HG03097 (cell line): ENCODE results near the gene TM4SF5.

Source experiments
- ATAC-seq: cut with Tn5 transposase; IDR thresholded peaks from one replicate; pipeline ENCODE4 v1.9.1; 2021; ENCODE audit not compliant: unreplicated experiment, low FRiP score

The TM4SF5 gene

GRCh38 chr17:4771519-4772234, at the start of gene TM4SF5:
TM4SF5 (plus strand) TSS chr17:4771886; CDS start chr17:4771923, 37 bp downstream.
- ATAC-seq = no peak

GRCh38 chr17:4722678-4723240, 48.9 kb upstream of the TM4SF5 start:
- no peak for ATAC-seq

GRCh38 chr17:4724650-4725049, 47.0 kb upstream of the TM4SF5 start:
- ATAC-seq = no peak

GRCh38 chr17:4725646-4726310, 45.9 kb upstream of the TM4SF5 start:
- ATAC-seq = no peak

- ATAC-seq = no peak
Observed at GRCh38 chr17:4728124-4728523, 43.6 kb upstream of the TM4SF5 start.

GRCh38 chr17:4733073-4733531, 38.6 kb upstream of the TM4SF5 start:
- ATAC-seq = no peak

- ATAC-seq = no peak
Observed at GRCh38 chr17:4734857-4735475, 36.7 kb upstream of the TM4SF5 start.

- no peak for ATAC-seq
Observed at GRCh38 chr17:4735876-4736651, 35.6 kb upstream of the TM4SF5 start.

GRCh38 chr17:4738136-4739121, 33.3 kb upstream of the TM4SF5 start:
- ATAC-seq = no peak

- ATAC-seq = no peak
Observed at GRCh38 chr17:4739122-4740024, 32.3 kb upstream of the TM4SF5 start, which contains the start of the genes CXCL16 and ZMYND15. CXCL16 (minus strand) TSS chr17:4739928; CDS start chr17:4739339, 589 bp downstream. ZMYND15 (plus strand) TSS chr17:4739833; CDS start chr17:4740549, 716 bp downstream.

- ATAC-seq = no peak
Observed at GRCh38 chr17:4740025-4740351, 31.7 kb upstream of the TM4SF5 start.

- ATAC-seq = no peak
Observed at GRCh38 chr17:4740584-4740983, 31.1 kb upstream of the TM4SF5 start.

- ATAC-seq = no peak
Observed at GRCh38 chr17:4741544-4741943, 30.1 kb upstream of the TM4SF5 start.

- ATAC-seq = no peak
Observed at GRCh38 chr17:4742133-4742532, 29.6 kb upstream of the TM4SF5 start.

- ATAC-seq = no peak
Observed at GRCh38 chr17:4742629-4743028, 29.1 kb upstream of the TM4SF5 start.

GRCh38 chr17:4743216-4743615, 28.5 kb upstream of the TM4SF5 start:
- no peak for ATAC-seq

- ATAC-seq = no peak
Observed at GRCh38 chr17:4743898-4744297, 27.8 kb upstream of the TM4SF5 start.
